ENCODE results near the gene GSG1L. TPM values are rescaled to one million over a fixed set of nuclear protein-coding genes. Genes with fewer than 3 reads are reported as not detected.

GSG1L gene
- polyA plus RNA-seq, 4 donors = 0.52 to 0.92 (median 0.64) TPM

DNA sequence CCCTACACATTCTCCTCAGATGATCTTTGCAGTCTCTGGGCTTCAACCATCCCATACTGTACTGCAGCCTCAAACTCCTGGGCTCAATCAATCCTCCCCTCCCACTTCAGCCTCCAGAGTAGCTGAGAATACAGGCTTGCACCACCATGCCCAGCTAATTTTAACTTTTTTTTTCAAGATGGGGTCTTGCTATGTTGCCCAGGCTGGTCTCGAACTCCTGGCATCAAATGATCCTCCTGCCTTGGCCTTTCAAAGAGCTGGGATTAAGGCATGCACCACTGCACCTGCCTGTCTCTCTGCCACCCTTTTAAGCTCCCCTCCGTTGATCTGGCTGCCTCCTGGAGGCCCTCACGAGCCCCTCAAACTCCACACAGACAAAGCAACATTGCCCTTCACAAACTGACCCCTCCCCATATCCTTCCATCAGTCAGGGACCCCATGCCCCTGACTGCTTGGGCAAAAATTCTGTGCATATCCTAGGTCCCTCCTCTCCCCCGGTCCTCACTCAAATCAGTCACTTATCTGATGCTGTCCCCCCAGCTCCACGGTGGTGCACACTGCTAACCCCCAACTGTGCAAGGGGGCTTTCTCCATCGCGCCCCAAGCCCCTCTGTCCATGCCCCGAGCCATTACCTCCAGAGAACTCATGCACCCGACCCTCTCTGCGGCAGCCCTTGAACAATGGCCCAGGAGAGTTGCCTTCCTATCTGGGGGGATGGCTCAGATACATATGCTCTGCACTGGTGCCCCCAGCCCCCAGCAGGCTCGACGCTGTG is 260.7 kb downstream of the GSG1L start:
- DNase-seq (ENCODE audit: low read depth in 4 of 4, low spot score in 2 of 4) = no peak

DNA sequence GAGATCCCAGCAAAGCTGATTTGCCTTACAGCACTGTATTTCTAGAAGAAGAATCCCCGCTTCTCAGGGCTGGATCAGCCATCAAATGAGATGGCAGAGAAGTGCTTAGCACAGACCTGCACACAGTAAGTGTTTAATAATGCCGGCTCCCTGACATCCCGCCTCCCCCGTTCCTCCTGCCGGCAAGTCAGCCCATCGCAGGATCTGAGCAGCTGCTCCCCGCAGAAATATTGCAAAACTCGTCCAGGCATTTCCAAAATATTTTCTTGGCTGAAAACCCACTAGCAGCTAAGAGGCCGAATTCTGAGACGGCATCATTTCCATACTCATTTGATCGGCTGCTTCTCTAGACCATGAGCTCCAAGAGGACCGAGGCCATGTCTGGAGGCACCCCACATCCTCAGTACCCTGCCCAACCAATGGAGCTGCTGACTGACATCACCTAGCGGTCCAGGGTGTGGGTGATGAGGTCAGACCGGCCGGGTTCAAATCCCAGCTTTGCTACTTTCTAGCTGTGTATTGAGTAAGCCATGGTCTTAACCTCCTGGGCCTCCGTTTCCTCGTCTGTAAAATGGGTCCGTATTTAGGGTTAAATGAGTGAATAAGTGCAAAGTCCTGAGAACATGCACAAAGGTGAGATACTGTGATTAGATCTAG is 262.1 kb downstream of the GSG1L start:
- DNase-seq (ENCODE audit: low read depth in 4 of 4, low spot score in 2 of 4) = no peak

DNA sequence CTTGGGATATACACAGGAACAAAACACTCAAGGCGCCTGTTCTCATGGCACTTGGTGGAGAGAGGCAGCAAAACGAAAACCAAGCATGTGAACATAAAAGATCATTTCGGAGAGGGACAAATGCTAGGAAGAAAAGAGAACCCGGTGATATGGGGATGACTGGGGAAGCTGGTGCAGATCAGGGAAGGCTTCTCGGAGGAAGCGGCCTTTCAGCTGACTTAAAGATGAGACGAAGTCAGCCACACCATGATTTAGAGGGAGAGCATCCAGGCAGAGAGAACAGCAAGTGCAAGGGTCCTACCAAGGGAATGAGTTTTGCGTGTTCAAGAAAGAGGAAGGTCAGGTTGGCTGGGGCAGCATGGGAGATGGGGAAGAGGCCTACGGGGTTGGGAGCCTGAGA is 262.7 kb downstream of the GSG1L start:
- no peak for DNase-seq (ENCODE audit: low read depth in 4 of 4, low spot score in 2 of 4)

DNA sequence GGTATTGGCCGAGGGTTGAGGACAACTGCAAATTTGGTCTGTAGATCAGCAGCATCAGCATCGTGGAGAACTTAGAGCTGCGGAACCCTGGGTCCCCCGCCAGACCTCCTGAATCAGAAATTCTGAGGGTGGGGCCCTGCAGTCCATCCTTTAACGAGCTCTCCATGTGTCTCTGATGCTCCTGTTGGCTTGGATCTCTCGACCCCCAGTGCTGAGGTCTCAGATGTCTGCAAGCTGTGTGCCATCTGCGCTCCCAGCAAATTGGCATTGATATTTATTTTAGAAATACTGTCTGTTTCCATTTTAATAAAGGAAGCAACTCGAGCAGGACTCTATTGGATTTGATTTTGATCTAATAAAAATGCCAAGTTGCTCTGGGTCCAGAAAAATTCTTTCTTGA is 263.6 kb downstream of the GSG1L start:
- no peak for DNase-seq (ENCODE audit: low read depth in 4 of 4, low spot score in 2 of 4)

DNA sequence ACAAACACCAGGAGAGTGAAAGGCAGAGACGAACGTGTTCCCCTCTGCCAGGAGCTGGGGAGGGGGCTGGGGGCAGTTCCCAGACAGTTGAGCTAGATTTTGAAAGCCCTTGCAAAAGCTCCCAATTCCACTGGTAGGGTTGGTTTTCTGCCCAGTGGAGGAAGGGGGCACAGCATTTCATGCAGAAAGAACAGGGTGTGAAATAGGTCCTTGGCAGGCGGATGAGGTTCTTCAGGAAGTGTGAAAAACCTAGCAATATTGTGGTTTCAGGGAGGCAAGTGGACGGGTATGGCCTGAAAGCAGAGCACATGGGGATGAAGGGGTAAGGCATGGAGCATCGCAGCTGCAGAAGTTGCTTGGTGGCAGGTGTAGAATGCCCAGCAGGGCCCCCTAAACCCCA is 265.3 kb downstream of the GSG1L start:
- no peak for DNase-seq (ENCODE audit: low read depth in 4 of 4, low spot score in 2 of 4)

DNA sequence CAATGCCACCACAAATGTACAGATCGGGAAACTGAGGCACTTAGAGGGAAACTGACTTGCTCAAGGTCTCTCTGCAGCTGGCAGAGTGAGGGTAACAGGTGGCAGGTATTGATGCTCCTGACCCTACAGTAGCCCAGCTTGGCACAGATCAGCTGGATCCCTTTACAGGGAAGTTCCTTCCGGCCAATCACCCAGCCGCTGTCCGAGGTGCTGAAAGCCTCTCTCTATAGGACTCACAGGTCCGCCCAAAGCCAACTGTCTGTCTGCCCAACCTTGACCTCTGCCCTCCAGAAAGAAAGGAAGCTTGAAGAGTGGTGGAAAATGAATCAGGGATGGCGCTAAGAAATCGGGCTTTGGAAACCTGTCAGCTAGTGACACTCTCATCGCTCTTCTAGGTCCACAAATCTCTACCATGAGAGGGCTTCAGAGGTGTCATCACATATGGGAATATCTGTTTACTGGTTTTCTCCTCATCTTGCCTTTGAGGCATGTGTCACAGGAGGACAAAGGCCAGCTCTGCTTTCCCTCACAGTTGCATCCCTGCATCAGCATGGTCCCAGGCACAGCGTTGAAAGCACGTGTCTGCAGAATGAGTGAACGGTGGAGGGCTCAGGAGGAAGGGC is 267.4 kb downstream of the GSG1L start:
- peak in 2 of 4 donors; percentile 30 to 32 for DNase-seq (ENCODE audit: low read depth in 4 of 4, low spot score in 2 of 4)

DNA sequence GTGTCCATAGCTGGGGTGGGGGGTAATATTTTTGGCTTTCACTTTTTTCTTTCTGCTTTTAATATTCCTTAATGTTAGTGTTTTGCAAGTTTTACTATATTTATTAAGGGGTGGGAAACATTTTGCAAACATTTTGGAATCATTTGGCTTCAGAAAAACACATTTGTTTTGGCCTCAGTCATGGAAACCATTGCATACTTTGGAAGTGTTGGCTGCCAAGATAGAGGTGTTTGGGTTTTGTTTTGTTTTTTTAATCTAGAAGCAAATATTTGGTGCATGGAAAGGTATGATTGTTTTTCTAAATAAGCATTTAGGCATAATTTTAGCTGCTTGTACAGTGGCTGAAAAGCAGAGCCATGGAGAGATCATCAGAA is 270.3 kb downstream of the GSG1L start:
- DNase-seq (ENCODE audit: low read depth in 4 of 4, low spot score in 2 of 4) = no peak

DNA sequence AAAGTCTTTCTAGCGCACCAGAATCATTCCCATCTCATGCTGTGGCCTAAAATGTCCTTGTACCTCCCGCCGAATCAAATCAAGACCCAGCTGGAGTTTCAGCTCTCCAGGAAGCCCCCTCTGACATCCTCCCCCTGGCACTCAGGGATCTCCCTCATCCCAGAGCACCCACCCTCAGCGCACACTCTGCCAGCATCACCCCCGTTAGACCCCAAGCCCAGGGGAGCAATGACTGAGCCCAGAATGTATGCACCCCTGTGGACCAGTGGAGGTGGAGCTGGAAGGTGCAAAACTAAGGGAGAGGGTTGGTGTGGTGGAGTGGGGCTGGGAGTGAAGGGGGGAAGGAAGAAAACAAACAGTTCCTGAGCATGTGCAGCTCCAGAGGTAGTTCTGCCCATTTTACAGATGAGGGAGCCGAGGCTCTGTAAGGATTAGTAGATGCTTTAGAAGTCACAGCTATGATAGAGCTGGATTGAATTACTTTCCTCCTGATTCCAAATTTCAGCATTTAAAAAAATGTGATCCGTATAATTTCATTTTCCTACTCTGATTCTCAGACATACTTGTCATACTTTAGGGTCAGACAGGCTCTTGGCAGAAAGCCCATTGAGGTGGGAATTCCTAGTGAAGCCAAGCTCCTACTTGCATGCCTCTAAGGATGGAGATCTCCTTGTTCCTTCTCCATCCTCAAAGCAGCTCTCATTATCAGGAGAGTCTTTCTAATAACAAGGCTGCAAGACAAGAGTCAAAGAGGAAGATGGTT is 270.8 kb downstream of the GSG1L start:
- no peak for DNase-seq (ENCODE audit: low read depth in 4 of 4, low spot score in 2 of 4)

DNA sequence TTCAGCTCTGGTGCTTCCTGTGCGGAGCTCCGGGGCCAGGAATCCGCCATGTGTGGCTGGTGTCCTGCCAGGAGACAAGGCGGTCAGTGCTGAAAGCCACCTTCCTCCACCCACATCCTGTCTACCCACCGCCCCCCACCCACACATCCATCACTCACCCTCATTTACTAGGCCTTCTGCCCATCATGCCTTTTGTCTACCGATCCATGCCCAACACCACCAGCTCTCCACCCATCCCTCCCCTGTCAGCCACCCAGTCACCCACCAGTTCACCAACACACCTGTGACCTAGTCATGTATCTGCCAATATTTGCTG is 272.2 kb downstream of the GSG1L start:
- DNase-seq (ENCODE audit: low read depth in 4 of 4, low spot score in 2 of 4) = no peak

DNA sequence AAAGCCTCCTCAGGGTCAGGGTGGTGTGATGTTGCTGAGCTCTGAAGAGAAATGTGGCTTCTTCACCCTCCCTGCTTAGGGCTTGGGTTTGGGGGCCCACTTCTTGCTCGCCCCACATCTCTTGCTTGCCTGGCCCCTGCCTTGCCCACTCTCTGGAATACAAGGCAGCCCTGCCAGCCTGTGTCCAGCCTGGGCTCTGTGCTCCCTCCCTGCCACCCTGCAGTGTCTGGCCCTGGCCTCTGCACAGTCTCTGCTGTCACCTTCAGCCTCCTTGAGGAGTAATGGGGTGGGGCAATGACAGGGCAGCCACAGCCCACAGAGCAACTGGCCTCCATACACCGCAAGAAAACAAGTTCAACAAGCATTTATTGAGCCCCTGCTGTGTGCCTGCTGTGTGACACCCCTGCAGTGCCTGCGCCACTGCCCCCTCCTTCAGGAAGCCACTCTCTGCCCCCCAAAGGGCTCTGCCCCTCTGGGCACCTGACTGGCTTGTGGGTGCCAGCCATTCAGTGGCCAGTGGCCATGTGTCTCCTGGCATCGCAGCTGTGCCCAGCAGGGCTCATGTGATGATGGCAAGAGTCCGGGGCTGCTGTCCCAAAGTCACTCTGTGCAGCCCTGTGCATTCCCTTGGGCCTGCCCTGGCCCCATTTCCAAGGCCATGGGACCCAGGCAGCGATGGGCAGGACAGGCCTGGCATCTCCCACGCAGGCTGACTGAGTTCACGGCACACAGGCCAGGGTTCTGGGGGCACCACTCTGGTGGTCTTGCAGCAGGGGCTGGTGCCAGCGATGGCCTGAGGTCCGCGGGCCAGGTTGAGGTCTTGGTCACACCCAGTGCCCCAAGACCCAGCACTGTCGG is 272.7 kb downstream of the GSG1L start:
- no peak for DNase-seq (ENCODE audit: low read depth in 4 of 4, low spot score in 2 of 4)

DNA sequence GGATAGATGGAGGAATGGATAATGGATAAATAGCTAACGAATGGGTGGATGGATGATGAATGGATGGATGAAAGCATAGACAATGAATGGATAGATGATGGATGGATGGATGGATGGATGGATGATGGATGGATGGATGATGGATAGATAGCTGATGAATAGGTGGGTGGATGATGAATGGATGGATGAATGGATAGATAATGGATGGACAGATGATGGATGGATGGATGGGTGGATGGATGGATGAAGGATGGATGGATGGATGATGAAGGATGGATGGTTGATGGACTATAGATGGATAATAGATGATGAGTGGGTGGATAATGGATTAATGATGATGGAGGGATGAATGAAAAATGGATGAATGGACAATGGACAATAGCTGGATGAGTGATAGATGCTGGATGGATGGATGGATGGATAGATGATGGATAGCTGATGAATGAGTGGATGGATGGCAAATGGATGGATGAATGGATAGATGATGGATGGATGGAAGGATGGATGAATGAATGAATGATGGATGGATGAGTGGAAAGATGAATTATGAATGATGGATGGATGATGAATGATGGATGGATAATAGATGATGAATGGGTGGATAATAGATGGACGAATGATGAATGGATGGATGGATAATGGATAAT is 273.8 kb downstream of the GSG1L start:
- no peak for DNase-seq (ENCODE audit: low read depth in 4 of 4, low spot score in 2 of 4)

DNA sequence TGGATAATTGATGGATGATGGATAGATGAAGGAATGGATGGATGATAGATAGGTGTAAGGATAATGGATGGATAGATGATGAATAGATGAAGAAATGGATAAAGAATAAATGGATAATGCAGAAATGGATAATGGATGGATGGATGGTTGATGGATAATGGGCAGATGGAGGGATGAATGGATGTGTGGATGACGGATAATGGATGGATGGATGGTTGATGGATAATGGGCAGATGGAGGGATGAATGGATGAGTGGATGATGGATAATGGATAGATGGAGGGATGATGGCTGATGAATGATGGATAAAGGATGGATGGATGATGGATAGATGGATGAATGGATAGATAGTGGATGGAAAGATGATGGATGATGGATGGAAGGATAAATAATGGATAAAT is 274.4 kb downstream of the GSG1L start:
- DNase-seq (ENCODE audit: low read depth in 4 of 4, low spot score in 2 of 4) = no peak

DNA sequence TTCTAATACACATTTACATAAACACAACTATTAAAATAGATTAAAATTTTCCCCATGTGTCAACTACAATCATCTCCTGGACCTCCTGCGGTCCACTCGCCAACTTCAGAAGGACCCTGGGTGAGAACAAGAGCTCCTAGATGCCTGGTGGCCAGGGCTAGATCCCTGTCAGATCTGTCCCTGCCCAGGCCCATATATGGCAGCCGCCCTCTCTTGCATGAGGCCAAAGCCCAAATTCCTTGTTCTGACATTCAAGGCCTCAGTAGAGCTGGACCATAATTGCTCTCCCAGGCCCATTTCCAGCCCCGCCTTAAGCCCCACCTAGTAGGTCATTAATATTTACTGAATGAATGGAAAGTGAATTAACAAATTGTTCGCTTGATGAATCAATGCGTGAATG is 275.8 kb downstream of the GSG1L start:
- DNase-seq (ENCODE audit: low read depth in 4 of 4, low spot score in 2 of 4) = no peak

DNA sequence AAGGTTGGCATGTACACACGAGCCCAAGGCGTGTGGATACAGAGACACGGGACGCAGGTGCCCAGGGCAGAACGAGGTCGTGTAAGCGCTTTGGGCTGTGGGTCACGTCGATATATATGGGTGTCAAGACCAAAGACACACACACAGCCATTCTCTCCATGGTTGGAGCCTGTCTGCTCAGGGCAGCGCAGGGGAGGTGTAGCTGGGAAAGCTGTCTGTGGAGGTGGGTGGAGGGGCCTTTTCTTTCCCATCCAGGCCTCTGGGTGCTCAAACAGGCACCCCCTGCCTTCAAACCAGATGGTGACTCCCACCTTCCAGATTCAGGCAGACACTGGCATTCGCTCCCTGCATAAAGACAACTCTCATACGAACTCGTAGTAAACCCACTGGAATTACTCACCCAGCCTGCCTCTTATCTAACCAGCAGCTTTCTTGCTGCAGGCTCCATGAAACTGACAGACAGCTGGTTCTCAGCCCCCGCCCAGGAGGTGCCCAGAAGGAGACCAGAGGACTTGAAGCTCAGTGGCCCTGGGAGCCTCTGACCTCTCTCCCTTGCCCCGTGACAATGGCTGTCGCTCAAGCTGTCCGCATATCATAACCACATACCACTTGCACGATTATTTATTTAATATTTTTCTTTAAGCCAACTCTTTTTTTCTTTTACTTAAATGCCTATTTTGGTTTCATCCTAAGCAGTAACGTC is 276.4 kb downstream of the GSG1L start:
- DNase-seq (ENCODE audit: low read depth in 4 of 4, low spot score in 2 of 4) = no peak

DNA sequence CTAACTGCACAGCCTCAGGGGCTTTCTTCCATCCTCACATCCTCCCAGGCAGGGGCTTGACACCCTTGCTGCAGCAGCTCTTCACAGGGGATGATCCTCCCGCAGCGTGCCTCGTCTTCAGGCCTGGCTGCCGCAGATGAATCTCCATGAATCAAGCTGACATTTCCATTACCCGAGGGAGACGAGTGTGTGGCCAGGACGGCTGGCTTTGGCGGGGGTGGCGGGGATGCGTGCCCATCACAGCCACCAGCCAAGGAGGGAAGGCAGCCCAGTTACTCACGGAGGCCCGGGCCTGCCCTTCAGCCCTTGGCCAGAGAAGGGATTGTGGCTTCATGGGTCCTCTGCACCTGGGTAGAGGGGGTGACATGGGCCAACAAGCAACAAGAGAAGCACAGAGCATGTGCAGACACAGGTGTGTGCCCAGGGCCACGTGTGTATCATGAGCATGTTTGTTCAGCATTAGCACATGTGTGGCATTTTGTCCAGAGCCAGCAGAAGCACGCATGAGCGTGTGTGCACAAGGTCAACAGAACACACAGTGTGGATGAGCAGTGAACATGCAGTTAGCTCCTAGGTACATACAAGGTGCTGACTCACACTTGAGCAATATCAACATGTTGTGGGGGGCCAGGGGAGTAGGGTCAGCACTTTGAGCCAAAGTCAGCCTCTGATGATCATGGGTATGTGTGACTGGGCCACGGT is 277.1 kb downstream of the GSG1L start:
- DNase-seq (ENCODE audit: low read depth in 4 of 4, low spot score in 2 of 4) = no peak

DNA sequence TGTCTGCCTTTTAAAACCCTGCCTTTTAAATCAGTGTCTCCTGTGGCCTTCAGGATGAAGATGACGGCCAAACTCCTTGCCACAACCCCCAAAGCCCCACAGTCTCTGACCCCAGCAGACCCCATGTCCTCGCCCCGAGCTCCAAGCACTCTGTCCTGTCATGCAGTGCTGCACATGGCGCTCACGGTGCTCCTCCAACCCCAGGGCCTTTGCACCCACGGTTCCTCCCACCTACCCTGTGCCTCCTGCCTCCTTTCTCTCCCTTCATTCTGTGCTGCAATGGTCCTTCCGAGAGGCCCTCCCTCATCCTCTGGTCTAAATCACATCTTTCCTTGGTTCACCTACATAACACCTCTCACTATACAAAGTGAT is 278.2 kb downstream of the GSG1L start:
- DNase-seq (ENCODE audit: low read depth in 4 of 4, low spot score in 2 of 4) = no peak

DNA sequence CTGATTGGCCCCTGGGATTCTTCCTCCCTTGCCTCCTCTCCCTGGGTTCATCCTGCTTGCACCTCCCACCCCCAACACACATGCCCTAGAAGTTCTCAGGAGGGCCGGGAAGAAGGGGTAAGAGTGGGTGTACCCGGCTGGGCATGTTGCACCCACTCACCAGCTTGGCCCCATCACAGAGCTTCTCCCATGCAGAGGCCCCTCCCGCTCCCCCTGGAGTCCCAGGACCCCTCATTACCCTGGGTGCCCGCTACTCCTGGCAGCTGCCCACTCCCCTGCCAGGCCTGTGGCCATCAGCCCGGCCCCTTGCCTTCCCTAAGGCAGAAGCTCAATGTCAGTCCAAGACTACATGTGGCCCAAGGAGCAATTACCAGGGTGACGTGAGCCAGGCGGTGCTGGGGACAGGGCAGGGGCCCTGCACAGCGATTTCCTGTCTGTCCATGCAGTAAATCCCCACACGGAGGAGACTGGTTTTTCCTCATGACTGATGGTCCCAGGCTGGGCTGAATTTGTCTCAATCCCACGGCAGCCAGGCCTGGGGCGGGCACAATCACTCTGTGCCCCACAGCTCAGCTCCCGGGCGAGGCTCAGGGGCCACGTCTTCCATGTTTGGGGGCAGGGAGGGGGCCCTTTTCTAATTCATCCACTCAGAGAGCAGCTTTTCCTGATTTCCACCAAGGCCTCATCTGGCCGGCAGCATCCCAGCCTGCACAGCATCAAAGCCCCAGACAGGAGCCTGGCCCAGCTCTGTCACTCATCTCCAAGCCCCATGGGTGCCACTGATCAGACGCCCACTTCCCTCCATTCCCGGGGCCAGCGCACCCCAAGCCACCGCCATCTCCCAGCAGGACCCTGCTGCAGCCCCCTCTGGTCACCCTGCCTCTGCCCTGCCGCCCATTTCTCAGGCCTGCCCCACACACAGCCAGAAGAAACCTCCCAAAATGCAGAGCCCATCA is 278.9 kb downstream of the GSG1L start:
- DNase-seq (ENCODE audit: low read depth in 4 of 4, low spot score in 2 of 4) = peak in 1 of 4 donors; percentile 23

Measured in left renal cortex interstitium (tissue), 4 donors.